Measurements from ENCODE around the gene MCUR1.

DNA sequence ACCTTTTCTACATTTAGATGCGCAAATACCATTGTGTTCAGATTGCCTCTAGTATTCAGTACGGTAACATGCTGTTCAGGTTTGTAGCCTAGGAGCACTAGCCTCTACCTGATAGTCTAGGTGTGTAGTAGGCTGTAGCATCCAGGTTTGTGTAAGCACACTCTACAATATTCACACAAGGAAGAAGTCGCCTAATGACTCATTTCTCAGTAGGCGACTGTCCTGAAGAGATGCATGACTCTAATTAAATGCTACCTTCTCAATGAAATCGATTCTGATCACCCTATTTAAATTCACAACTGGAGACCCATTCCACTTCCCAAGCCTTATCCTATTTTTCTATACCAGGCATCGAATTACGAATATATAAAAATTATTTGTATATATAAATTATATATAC is 1.3 kb downstream of the MCUR1 start:
- TF ChIP-seq, protein P1, sequence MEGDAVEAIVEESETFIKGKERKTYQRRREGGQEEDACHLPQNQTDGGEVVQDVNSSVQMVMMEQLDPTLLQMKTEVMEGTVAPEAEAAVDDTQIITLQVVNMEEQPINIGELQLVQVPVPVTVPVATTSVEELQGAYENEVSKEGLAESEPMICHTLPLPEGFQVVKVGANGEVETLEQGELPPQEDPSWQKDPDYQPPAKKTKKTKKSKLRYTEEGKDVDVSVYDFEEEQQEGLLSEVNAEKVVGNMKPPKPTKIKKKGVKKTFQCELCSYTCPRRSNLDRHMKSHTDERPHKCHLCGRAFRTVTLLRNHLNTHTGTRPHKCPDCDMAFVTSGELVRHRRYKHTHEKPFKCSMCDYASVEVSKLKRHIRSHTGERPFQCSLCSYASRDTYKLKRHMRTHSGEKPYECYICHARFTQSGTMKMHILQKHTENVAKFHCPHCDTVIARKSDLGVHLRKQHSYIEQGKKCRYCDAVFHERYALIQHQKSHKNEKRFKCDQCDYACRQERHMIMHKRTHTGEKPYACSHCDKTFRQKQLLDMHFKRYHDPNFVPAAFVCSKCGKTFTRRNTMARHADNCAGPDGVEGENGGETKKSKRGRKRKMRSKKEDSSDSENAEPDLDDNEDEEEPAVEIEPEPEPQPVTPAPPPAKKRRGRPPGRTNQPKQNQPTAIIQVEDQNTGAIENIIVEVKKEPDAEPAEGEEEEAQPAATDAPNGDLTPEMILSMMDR (IDR thresholded peaks at IDR 0.05): no peak
- TF ChIP-seq EZH2 (IDR thresholded peaks at IDR 0.05; ENCODE audit: borderline replicate concordance, insufficient read depth, low read depth, low read length, poor library complexity, severe bottlenecking): no peak
